Stimulated activated CD4-positive, alpha-beta T cell treated with anti-CD3 and anti-CD28 coated beads, Interleukin-12 subunit alpha, Interleukin-12 subunit beta, amount 100 ng/mL, for 48 hours (primary cell): ENCODE results near the gene TMEM150A.
"Not testable (repeated sequence)": the region's sequence is repeated elsewhere in the genome, so short reads cannot be mapped to it uniquely, and the experiment has no call there.

Experiments used
- DNase-seq, 3 donors: peaks; one replicate each; pipeline ENCODE4 v3.0.0-alpha.2; 2020; ENCODE audit warnings: low read depth in 2 of 3, low spot score in 1 of 3

TMEM150A gene

GRCh38 chr2:85613717-85614515 is 11.4 kb upstream of the TMEM150A start:
- DNase-seq, result no peak

- peak; percentile 82 to 90 (median 82) for DNase-seq
Measured at GRCh38 chr2:85611705-85612587, 9.4 kb upstream of the TMEM150A start, which contains the start of gene C2orf68. C2orf68 (minus strand) TSS chr2:85612066; CDS start chr2:85611984, 82 bp downstream.

DNA sequence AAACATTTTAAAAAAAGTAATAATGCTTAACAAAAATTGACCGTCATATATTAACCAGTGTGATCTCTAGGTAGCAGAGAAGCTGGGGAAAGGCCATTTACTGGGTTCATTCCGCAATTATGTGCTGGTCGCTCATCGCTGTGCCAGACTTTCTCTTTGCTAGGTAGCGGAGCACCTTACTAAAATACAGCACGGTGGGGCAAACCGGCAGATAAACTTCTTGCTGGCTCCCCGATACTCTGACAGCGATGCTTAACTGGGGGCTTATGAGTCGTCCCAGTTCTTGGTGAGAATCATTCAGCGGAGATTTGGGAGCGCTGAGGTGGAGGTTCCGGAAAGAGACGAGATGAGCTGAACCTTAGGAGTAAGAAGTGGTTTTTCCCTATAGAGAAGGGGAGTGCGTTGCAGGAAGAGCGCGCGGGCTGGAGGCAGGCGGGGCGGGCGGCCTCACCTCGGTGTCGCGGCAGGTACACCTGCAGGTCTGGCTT is 8.8 kb upstream of the TMEM150A start:
- DNase-seq, result no peak

- DNase-seq, result no peak
Measured at GRCh38 chr2:85607268-85608215, 5.0 kb upstream of the TMEM150A start.

DNA sequence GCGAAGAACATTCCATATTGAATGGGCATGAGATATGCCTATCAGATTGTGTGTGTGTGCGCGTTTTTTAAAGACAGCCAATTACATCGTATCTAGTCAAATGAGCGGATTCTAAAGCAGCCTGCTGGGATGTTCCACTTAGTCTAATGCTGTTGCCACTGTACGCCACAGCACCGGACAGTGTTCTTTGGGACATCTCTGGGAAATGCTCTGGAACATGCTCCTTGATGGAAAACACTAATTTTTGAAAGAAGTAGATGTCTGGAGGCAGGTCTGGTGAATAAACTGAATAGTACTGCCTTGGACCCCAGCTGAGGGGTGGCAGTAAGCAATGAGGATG is 3.6 kb upstream of the TMEM150A start:
- no peak for DNase-seq

- no peak for DNase-seq
Measured at GRCh38 chr2:85605406-85606115, 3.1 kb upstream of the TMEM150A start.

GRCh38 chr2:85604568-85605339 is 2.3 kb upstream of the TMEM150A start:
- no peak for DNase-seq

DNA sequence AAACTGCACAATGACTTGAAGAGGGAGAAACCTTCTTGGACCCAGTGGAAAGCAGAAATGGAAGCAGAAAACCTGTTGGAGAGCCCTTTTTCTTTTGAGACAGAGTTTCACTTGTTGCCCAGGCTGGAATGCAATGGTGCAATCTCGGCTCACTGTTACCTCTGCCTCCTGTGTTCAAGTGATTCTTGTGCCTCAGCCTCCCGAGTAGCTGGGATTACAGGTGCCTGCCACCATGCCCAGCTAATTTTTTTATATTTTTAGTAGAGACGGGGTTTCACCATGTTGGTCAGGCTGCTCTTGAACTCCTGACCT is 1.6 kb upstream of the TMEM150A start:
- not testable (repeated sequence) for DNase-seq

DNA sequence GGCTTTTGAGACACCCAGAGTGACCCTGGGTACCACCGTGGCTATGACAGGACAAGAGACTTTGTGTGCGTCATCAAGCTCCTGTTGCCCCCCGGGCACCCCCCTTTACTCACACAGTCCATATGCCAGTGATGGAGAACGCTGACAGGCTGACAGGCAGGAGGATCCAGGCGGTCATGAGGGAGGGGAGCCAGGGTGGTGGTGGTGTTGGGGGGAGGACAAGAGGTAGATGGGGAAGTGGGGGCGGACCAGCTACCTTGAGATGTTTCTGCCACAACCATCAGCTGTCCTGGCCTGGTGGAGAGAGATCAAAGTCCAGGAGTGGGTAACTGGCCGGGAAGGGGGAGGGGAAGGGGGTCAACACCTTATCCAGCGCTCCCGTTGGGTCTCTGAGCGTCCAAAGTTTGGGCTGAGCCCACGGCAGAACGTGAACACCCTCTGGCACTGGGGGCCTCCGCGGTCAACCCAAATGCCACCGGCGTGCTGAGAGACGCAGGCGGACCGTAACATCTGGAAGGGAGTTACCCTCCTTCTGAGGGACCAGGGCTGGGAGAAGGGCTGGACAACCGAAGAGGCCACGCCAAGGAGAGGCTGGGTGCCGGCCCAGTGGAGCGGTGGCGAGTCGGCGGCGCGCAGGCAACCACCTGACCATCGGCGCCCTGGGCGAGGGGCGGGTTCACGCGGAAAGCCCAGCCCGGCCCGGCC is 575 bp downstream of the TMEM150A start:
- DNase-seq, result no peak

GRCh38 chr2:85600951-85601770 is 1.3 kb downstream of the TMEM150A start:
- no peak for DNase-seq

GRCh38 chr2:85600235-85600575 is 2.3 kb downstream of the TMEM150A start:
- DNase-seq, result no peak

DNA sequence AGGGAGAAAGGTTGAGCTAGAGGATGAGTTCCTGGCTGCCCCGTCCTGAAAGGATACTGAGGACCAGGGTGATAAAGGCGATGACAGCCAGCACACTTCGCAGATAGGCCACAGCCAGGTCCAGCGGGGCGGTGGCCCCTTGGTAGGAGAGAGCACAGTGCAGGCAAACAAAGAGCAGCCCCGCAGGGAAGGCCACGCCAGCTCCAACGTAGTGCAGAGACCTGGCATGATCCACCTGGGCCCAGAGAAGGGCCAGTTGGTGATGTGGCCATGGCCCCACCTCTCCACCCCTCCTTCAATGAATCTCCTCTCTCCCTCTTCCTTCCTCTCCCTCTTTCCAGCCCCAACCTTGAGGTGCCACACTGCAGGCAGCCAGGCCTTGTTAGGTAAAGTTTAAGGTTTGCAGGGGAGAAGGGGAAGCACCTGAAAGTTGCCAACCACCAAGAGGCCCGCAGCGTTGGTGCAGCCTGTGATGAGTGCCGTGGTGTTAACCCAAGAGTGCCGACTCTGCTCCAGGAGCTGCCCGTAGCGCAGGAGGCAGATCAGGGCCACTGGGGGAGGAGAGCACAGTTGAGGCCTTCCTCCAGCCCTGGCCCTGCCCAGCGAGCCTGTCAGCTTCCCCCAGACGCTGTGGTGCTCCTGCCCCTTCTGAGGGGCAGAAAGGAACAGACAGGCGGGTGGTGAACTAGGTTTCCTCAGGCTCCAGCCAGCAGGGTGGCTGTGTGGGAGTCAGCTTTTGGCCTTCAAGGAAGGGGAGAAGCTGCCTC is 2.8 kb downstream of the TMEM150A start:
- no peak for DNase-seq

DNA sequence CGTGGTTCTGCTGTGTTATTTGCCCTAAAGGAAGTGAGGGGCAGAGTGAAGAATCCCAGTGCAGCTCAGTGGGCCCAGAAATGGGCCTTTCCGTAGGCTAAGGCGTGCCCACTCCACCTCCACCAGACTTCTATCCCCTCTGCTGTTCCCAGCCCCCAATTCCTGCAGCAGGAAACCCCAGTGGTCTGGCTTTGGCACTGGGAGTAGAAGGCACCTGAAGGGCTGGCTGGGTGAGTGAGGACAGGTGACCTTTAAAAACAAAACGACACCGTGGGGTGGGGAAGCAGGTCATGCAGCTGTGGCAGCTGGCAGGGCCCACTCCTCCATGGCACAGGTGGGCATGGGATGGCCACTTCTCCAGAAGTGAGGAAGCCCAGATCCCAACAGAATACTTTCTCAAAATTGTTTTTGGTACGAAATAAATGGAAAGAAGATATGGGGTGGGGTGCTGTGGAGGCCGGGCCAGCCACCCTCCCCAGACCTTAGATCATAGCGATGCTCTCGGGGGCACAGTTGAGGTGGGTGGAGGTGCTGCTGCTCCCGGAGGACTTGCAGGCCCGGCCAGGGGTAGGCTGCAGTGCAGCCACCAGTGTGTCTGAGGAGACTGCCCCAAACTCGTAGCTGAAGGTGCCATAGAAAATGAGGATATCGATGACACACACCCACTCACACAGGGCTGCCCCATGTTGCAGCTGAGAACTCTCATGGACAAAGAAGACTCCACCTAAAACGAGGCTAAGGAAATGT is 3.7 kb downstream of the TMEM150A start:
- no peak for DNase-seq

- no peak for DNase-seq
Measured at GRCh38 chr2:85597241-85597640, 5.3 kb downstream of the TMEM150A start.

- DNase-seq, result no peak
Measured at GRCh38 chr2:85596486-85597143, 5.9 kb downstream of the TMEM150A start.

- DNase-seq, result no peak
Measured at GRCh38 chr2:85596026-85596333, 6.5 kb downstream of the TMEM150A start.
